ENCODE measurements around the gene DAPK1.

DNA sequence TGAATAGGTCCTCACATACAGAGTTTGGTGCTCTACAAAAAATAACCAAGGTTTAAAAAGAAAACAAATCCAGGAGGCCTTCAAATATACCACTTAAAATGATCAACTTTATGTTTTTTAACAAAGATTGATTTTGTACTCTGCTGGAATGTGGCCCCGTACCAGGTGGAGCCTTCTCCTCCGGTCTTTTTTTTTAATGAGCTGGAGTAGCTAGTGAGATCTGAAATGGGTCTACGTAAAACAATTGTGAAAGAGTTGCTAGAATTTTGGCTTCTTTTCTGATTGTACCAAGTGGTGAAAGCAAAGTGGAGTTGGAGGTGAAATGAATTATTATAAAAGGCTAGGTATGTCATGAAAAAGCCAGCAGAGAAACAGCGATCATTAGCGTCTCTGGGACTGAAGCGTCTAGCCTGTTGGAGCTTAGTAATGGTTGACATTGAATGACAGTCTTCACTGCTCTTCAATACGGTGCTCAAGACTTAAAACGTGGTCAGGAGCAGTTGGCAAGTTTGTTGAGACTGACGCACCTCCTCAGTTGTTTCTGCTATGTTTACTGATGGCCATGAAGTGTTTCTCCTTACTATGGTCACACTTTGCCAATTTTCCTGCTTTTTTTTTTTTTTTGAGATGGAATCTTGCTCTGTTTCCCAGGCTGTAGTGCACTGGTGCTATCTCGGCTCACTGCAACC, 84.4 kb downstream of the DAPK1 start:
- TF ChIP-seq, protein P1, sequence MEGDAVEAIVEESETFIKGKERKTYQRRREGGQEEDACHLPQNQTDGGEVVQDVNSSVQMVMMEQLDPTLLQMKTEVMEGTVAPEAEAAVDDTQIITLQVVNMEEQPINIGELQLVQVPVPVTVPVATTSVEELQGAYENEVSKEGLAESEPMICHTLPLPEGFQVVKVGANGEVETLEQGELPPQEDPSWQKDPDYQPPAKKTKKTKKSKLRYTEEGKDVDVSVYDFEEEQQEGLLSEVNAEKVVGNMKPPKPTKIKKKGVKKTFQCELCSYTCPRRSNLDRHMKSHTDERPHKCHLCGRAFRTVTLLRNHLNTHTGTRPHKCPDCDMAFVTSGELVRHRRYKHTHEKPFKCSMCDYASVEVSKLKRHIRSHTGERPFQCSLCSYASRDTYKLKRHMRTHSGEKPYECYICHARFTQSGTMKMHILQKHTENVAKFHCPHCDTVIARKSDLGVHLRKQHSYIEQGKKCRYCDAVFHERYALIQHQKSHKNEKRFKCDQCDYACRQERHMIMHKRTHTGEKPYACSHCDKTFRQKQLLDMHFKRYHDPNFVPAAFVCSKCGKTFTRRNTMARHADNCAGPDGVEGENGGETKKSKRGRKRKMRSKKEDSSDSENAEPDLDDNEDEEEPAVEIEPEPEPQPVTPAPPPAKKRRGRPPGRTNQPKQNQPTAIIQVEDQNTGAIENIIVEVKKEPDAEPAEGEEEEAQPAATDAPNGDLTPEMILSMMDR (IDR thresholded peaks at IDR 0.05; ENCODE audit: low read depth, low read length) = no peak
- no peak for TF ChIP-seq EZH2phosphoT487 (IDR thresholded peaks at IDR 0.05; ENCODE audit: low read depth)
